IPS DF 6.9 (cell line): ENCODE measurements around the gene DNAJC13.
"Not testable (repeated sequence)": the region's sequence is repeated elsewhere in the genome, so short reads cannot be mapped to it uniquely, and the experiment has no call there.

Experiments
- DNase-seq: peaks from one replicate; pipeline ENCODE4 v3.0.0-alpha.2; 2013; ENCODE audit warnings: low read depth, low spot score
- H3K27ac ChIP-seq: one replicate; pipeline ENCODE4 v1.5.1; 2013; ENCODE audit warnings: low read length, control low read depth
- H3K27me3 ChIP-seq: 2 replicates; pipeline ENCODE4 v1.6.1; 2013; ENCODE audit warnings: mild to moderate bottlenecking, low read length; ENCODE audit not compliant: control insufficient read depth, insufficient read depth
- H3K36me3 ChIP-seq: 2 replicates; pipeline ENCODE4 v1.6.1; 2013; ENCODE audit warnings: low read length; ENCODE audit not compliant: control insufficient read depth, insufficient read depth
- H3K4me1 ChIP-seq: 2 replicates; pipeline ENCODE4 v1.6.1; 2013; ENCODE audit warnings: low read length; ENCODE audit not compliant: control insufficient read depth, insufficient read depth
- H3K4me3 ChIP-seq: 2 replicates; pipeline ENCODE4 v1.5.1; 2013; ENCODE audit warnings: mild to moderate bottlenecking, low read length
- H3K9me3 ChIP-seq: 2 replicates; pipeline ENCODE4 v1.6.1; 2013; ENCODE audit warnings: low read length, inconsistent platforms; ENCODE audit not compliant: control insufficient read depth, insufficient read depth
- WGBS: extraction: QIAGEN DNeasy Blood & Tissue Kit; methylation state at CpG from one replicate; pipeline ENCODE4 v1.1.7; 2013; ENCODE audit warnings: mixed read lengths, missing lambda C conversion rate; ENCODE audit not compliant: insufficient read length, insufficient coverage; 5-methylcytosine and 5-hydroxymethylcytosine counted together

DNAJC13 gene

DNA sequence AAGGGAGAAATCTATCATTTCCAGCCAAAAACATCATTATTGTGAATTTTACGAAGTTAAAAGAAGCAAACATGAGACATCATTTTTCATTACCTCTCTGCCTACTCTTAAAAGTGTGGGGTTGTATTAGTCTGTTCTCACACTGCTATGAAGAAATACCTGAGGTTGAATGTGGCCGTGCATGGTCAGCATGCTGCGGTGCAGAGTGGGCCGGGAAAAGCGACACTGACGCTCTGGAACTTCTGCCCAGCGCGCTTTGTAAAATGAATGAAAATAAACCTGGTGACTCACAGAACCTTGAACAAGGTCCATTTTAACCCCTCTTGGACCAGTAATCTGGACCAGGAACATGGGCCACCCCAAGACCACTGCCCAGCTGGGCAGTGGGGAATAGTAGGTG, 31.0 kb upstream of the DNAJC13 start:
- Histone ChIP-seq H3K9me3 (no peaks in the 10 kb centered on the region), H3K4me3 (no peak overlapping the region), H3K27me3 (no peaks in the 10 kb centered on the region), H3K4me1 (peaks cover 13% of the 10 kb centered on the region), H3K27ac (no peak overlapping the region), H3K36me3 (no peaks in the 10 kb centered on the region; the same call in 1 of the 2 replicates)
- no peak for DNase-seq
- WGBS = no CpG with 5 or more reads among the region's 8 CpGs

DNA sequence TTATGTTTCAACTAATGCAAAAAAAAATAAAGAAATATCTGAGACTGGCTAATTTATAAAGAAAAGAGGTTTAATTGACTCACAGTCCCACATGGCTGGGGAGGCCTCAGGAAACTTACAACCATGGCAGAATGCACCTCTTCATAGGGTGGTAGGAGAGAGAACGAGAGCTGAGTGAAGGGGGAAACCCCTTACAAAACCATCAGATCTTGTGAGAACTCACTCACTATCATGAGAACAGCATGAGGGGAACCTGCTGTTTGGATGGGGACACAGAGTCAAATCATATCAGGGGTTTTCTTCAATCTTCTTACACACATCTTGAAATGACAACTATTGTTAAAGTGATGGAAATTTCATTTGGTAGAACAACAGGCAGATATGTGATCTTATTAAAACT, 24.6 kb upstream of the DNAJC13 start:
- H3K4me3 ChIP-seq, H3K27ac ChIP-seq, H3K27me3 ChIP-seq, H3K9me3 ChIP-seq, H3K36me3 ChIP-seq, H3K4me1 ChIP-seq, DNase-seq: not testable (repeated sequence)
- WGBS = no CpG with 5 or more reads among the region's 1 CpG

DNA sequence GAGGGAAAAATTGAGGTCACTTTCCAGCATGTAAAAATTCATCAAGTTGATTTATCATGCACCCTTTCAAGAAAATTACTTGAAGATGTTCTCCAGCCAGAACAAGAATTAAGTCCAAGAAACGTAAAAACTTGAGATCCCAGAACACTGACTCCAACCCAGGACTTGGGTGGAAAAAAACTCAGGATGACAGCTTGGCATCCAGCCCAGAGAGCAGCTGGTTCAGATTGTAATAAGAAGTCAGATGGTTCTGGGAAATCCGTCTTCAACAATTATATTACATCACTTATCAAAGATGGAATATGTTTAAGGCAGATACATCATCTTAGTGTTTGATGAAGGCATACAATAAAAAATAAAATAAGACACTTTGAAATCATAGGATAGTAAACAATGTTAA, 23.0 kb upstream of the DNAJC13 start:
- H3K27ac ChIP-seq = no peak overlapping the region
- H3K4me1 ChIP-seq = no peaks in the 10 kb centered on the region
- no peaks in the 10 kb centered on the region for H3K36me3 ChIP-seq
- no peak overlapping the region for H3K4me3 ChIP-seq
- no peaks in the 10 kb centered on the region for H3K9me3 ChIP-seq
- no peaks in the 10 kb centered on the region for H3K27me3 ChIP-seq
- no CpG with 5 or more reads among the region's 2 CpGs for WGBS
- no peak for DNase-seq

DNA sequence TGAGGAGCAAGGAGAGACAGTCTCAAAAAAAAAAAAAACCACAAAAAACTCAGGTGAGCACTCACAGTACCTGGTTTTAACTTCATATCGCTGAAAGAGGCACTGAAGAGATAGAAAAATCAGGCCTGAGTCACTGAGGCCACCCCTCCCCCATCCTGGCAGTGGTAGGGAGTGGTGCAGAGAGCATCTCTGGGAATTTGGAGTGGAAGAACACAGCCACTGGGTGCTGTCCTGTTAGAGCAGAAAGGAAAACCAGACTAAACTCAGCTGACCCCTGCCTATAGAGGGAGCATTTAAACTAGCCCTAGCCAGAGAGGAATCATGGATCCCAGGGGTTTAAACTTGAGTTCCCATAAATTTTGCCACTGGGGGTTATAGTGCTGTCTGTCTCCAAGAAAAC, 22.2 kb upstream of the DNAJC13 start:
- Histone ChIP-seq H3K9me3 (no peaks in the 10 kb centered on the region), H3K27ac (no peak overlapping the region), H3K4me3 (no peak overlapping the region), H3K36me3 (no peaks in the 10 kb centered on the region), H3K27me3 (no peaks in the 10 kb centered on the region), H3K4me1 (no peaks in the 10 kb centered on the region)
- no CpG with 5 or more reads among the region's 1 CpG for WGBS
- DNase-seq = no peak

DNA sequence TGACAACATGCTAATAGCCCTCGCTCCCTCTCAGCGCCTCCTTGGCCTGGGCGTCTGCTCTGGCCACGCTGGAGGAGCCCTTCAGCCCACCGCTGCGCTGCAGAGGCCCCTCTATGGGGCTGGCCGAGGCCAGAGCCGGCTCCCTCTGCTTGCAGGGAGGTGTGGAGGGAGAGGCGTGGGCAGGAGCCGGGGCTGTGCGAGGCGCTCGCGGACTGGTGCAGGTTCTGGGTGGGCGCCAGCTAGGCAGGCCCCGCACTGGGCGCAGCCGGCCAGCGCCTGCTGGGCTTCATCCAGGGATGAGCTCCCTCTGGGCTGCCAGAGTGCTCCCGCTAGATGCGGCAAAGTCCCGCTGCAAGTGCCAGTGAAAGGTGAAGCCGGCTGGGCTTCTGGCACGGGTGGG, 21.0 kb upstream of the DNAJC13 start:
- Histone ChIP-seq H3K4me1 (no peaks in the 10 kb centered on the region), H3K4me3 (no peak overlapping the region), H3K36me3 (no peaks in the 10 kb centered on the region), H3K27me3 (no peaks in the 10 kb centered on the region), H3K27ac (no peak overlapping the region), H3K9me3 (no peaks in the 10 kb centered on the region)
- WGBS = no CpG with 5 or more reads among the region's 24 CpGs
- DNase-seq = no peak

DNA sequence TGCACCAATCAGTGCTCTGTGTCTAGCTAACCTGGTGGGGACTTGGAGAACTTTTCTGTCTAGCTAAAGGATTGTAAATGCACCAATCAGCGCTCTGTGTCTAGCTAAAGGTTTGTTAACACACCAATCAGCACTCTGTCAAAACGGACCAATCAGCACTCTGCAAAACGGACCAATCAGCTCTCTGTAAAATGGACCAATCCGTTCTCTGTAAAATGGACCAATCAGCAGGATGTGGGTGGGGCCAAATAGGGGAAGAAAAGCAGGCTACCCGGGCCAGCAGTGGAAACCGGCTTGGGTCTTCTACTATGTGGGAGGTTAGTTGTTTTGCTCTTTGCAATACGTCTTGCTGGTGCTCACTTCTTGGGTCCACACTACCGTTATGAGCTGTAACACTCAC, 20.5 kb upstream of the DNAJC13 start:
- H3K4me3 ChIP-seq, H3K36me3 ChIP-seq, H3K9me3 ChIP-seq, DNase-seq, H3K27me3 ChIP-seq, H3K27ac ChIP-seq, H3K4me1 ChIP-seq: not testable (repeated sequence)
- WGBS = no CpG with 5 or more reads among the region's 8 CpGs

DNA sequence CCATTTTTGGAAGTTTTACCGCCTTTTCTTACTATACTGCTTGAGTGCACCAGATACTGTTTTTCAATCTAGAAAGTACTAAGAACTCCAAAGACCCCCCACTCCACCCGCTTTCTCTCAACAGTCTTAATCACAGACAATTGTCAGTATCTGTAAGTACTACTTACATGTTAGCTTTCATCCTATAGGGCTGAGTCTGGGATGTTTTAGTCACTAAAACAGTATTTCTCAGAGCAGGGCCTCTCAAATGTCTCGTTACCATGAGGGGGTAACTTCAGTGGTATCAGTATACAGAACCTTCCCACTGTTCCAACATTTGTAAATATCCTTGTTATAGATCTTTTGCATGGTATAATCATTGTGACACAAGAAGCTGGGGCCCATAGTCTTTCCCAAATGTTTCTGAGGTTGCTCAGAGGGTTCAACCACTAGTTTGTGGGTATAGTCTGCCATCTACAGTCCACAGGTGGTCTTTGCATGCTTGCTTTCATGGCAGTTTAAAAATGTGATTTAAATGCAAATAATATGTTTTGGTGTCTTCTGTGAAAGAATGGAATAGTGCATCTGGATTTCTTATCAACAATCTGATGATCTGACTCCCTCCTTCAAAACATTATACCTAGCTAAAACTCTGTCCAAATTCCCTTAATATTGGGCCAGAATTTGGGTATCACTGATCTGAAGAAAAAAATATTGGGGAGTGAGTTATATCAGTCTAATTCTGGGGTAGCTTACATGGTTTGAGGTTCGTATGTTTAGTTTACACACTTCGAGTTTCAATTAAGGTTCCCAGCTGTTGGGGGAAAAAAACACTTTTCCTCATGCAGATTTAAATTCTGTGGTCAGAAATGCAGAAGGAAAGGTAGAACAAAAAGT, 18.0 kb upstream of the DNAJC13 start:
- H3K27ac ChIP-seq = no peak overlapping the region
- no CpG with 5 or more reads among the region's 5 CpGs for WGBS
- no peaks in the 10 kb centered on the region for H3K27me3 ChIP-seq
- no peaks in the 10 kb centered on the region for H3K9me3 ChIP-seq
- no peaks in the 10 kb centered on the region for H3K4me1 ChIP-seq
- H3K4me3 ChIP-seq = no peak overlapping the region
- peak; percentile 58 for DNase-seq
- H3K36me3 ChIP-seq = no peaks in the 10 kb centered on the region

DNA sequence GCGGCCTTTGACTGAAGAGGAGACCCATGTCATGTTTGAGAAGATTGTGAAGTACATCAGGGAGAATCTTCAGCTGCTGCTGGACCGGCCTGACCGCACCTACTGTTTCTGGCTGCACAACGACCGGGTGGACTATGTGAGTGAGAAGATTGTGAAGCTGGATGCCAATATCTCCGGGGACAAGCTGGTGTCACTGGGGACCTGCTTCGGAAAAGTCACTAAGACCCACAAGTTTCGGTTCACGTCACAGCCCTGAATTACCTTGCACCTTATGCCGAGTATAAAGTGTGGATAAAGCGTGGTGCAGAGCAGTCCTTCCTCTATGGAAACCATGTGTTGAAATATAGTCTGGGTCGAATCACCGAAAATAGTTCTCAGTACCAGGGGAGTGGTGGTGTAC, 16.0 kb upstream of the DNAJC13 start:
- no peaks in the 10 kb centered on the region for H3K9me3 ChIP-seq
- no peaks in the 10 kb centered on the region for H3K36me3 ChIP-seq
- no peak overlapping the region for H3K27ac ChIP-seq
- no peaks in the 10 kb centered on the region for H3K4me1 ChIP-seq
- no CpG with 5 or more reads among the region's 13 CpGs for WGBS
- no peaks in the 10 kb centered on the region for H3K27me3 ChIP-seq
- DNase-seq = no peak
- H3K4me3 ChIP-seq = no peak overlapping the region

DNA sequence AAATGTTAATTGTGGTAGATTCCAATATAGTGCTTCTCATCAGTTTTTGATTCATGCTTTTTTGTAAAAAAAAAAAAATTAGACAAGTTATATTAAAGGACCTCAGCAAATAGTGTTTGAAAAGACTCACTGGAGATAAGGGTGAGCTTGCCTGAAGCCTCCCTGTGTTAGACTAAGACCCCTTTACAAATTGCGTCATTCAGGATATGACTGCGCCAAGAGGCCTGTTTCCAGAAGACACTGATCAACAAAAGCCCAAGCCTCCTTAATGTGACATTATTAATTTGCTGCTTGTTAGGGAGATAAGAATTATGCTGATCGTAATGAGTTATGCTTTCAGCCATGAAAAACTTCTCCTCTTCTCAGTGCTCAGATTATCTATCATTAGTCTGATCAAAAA, 13.0 kb upstream of the DNAJC13 start:
- H3K4me1 ChIP-seq = no peaks in the 10 kb centered on the region
- no peak overlapping the region for H3K27ac ChIP-seq
- H3K27me3 ChIP-seq = no peaks in the 10 kb centered on the region
- no peak overlapping the region for H3K4me3 ChIP-seq
- WGBS = no CpG with 5 or more reads among the region's 3 CpGs
- DNase-seq = no peak
- no peaks in the 10 kb centered on the region for H3K36me3 ChIP-seq
- H3K9me3 ChIP-seq = no peaks in the 10 kb centered on the region

DNA sequence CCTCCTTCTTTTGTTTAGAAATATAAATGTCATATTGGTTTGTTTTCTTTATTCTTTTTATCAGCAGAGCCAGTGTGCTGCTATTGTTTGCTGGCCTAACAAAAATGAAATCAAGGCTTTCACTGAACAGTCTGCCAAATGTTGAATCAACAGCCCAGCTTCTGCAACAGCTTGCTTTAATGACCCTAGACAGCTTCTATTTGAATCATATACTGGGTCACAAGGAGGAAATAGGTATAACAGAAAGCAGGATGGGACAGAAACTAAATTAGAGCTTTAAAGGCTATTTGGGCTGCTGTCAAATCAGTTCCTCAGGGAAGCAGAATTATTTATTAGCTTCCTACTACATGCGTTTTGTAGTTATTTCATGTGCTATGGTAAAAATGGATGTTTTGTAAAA, 12.1 kb upstream of the DNAJC13 start:
- no CpG with 5 or more reads among the region's 1 CpG for WGBS
- Histone ChIP-seq H3K27ac (no peak overlapping the region), H3K9me3 (no peaks in the 10 kb centered on the region), H3K4me3 (no peak overlapping the region), H3K36me3 (no peaks in the 10 kb centered on the region), H3K27me3 (no peaks in the 10 kb centered on the region), H3K4me1 (no peaks in the 10 kb centered on the region)
- no peak for DNase-seq
